MM.1S (cell line): ENCODE results near the gene EOLA1.
"Not testable (repeated sequence)": the region's sequence is repeated elsewhere in the genome, so short reads cannot be mapped to it uniquely, and the experiment has no call there.

Experiments used
- DNase-seq: peaks from one replicate; pipeline ENCODE4 v3.0.0-alpha.2; 2015
- H2AFZ ChIP-seq: fragments of 300-600 bp; sonication (generic); 2 replicates; pipeline ENCODE4 v1.6.0; 2016; ENCODE audit warnings: antibody characterized with exemption, low read length
- H3F3A ChIP-seq: fragments of 300-600 bp; sonication (generic); 2 replicates; pipeline ENCODE4 v1.6.1; 2016; ENCODE audit warnings: mild to moderate bottlenecking, antibody characterized with exemption, low read length, moderate library complexity, mixed read lengths; ENCODE audit not compliant: insufficient read depth
- H3K27ac ChIP-seq: fragments of 300-600 bp; sonication (generic); 2 replicates; pipeline ENCODE4 v1.5.1; 2016; ENCODE audit warnings: mild to moderate bottlenecking, low read length
- H3K27me3 ChIP-seq: fragments of 300-600 bp; sonication (generic); replicated peaks from 2 replicates; pipeline ENCODE4 v1.6.0; 2016; ENCODE audit warnings: low read length; ENCODE audit not compliant: insufficient read depth
- H3K36me3 ChIP-seq: fragments of 300-600 bp; sonication (generic); replicated peaks from 2 replicates; pipeline ENCODE4 v1.6.1; 2016; ENCODE audit warnings: mild to moderate bottlenecking, low read length, mixed read lengths; ENCODE audit not compliant: insufficient read depth
- H3K4me1 ChIP-seq: fragments of 300-600 bp; sonication (generic); 2 replicates; pipeline ENCODE4 v1.6.1; 2016; ENCODE audit warnings: low read length, mixed read lengths
- H3K4me2 ChIP-seq: fragments of 300-600 bp; sonication (generic); 2 replicates; pipeline ENCODE4 v1.6.0; 2016; ENCODE audit warnings: low read depth, low read length
- H3K4me3 ChIP-seq: fragments of 300-600 bp; sonication (generic); 2 replicates; pipeline ENCODE4 v1.5.1; 2016; ENCODE audit warnings: low read length, mixed read lengths
- H3K79me2 ChIP-seq: fragments of 300-600 bp; sonication (generic); 2 replicates; pipeline ENCODE4 v1.6.1; 2016; ENCODE audit warnings: mixed run types, low read length, mixed read lengths
- H3K9ac ChIP-seq: fragments of 300-600 bp; sonication (generic); 2 replicates; pipeline ENCODE4 v1.6.1; 2016; ENCODE audit warnings: low read length, mixed read lengths
- H3K9me2 ChIP-seq: fragments of 300-600 bp; sonication (generic); replicated peaks from 2 replicates; pipeline ENCODE4 v1.6.1; 2016; ENCODE audit warnings: mild to moderate bottlenecking, low read length, mixed read lengths; ENCODE audit not compliant: insufficient read depth
- H3K9me3 ChIP-seq: fragments of 300-600 bp; sonication (generic); replicated peaks from 2 replicates; pipeline ENCODE4 v1.6.1; 2016; ENCODE audit warnings: mild to moderate bottlenecking, low read length, mixed read lengths; ENCODE audit not compliant: insufficient read depth
- H4K20me1 ChIP-seq: fragments of 300-600 bp; sonication (generic); 2 replicates; pipeline ENCODE4 v1.6.1; 2016; ENCODE audit warnings: mild to moderate bottlenecking, low read length, moderate library complexity, mixed read lengths; ENCODE audit not compliant: insufficient read depth
- EZH2 ChIP-seq: fragments of 300-600 bp; sonication (generic); optimal IDR thresholded peaks from 2 replicates; pipeline ENCODE3; 2017; ENCODE audit warnings: low read depth, mild to moderate bottlenecking, antibody characterized with exemption, low read length, mixed read lengths
- EZH2phosphoT487 ChIP-seq: fragments of 300-600 bp; sonication (generic); IDR thresholded peaks from 2 replicates; pipeline ENCODE4 v1.6.1; 2018; ENCODE audit warnings: antibody characterized with exemption, low read length
- TF ChIP-seq, protein P1 (sequence below): fragments of 300-600 bp; sonication (generic); IDR thresholded peaks from 2 replicates; pipeline ENCODE4 v1.5.1; 2016; ENCODE audit warnings: antibody characterized with exemption, low read length, mixed read lengths

EOLA1 gene

DNA sequence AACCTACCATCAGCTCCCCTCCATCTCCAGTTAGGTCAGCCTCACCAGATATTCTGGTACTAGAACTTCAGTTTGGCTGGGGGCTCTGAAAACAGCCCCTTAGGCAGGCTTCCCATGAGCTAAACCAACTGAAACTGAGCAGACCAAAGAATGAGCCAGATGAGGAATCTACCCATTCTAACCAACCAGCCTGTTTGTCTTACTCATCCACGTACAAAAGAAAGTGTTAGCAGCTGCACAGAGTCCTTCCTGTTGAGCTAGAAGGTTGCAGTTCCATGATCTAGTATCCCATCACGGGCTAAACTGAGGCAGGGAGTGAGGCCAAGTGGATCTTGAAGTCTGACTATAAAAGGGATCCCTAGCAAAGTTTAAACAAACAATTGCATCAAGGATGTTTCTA lies 29.0 kb downstream of the EOLA1 start:
- Histone ChIP-seq H3F3A (no peaks in the 10 kb centered on the region), H3K9me2 (no peaks in the 10 kb centered on the region), H3K36me3 (no peaks in the 10 kb centered on the region), H3K9ac (no peak overlapping the region), H3K27ac (no peak overlapping the region), H3K79me2 (no peaks in the 10 kb centered on the region), H4K20me1 (no peaks in the 10 kb centered on the region), H3K27me3 (no peaks in the 10 kb centered on the region), H3K4me3 (no peak overlapping the region), H3K4me1 (no peaks in the 10 kb centered on the region), H2AFZ (no peak overlapping the region), H3K4me2 (no peak overlapping the region), H3K9me3 (no peaks in the 10 kb centered on the region)
- TF ChIP-seq EZH2, result no peak
- DNase-seq, result no peak

DNA sequence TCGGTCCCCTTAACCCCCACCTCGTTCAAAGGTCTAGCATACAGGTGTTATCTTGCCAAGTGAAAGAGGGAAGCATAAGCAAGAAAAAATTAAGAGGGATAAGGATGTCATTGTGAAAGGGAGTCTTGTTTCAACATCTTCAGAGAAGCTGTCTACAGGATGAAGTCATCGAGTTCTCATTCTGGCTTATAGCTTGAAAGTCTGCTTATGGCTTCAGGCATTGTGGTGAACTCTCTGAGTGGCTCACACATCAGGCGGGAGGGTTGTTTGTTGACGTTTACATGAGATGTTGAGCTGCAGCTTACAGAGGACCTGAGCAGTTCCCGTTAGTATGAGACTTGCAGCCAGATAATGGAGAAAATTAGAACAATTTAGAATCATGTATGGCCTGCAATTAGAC lies 29.9 kb downstream of the EOLA1 start:
- Histone ChIP-seq H4K20me1 (no peaks in the 10 kb centered on the region), H3K27ac (no peak overlapping the region), H3K4me3 (no peak overlapping the region), H3K9me2 (no peaks in the 10 kb centered on the region), H2AFZ (no peak overlapping the region), H3K27me3 (no peaks in the 10 kb centered on the region), H3K4me2 (no peak overlapping the region), H3K79me2 (no peaks in the 10 kb centered on the region), H3K36me3 (no peaks in the 10 kb centered on the region), H3K9me3 (no peaks in the 10 kb centered on the region), H3F3A (no peaks in the 10 kb centered on the region), H3K9ac (no peak overlapping the region), H3K4me1 (no peaks in the 10 kb centered on the region)
- no peak for DNase-seq
- TF ChIP-seq EZH2phosphoT487, result no peak
- TF ChIP-seq, protein P1, sequence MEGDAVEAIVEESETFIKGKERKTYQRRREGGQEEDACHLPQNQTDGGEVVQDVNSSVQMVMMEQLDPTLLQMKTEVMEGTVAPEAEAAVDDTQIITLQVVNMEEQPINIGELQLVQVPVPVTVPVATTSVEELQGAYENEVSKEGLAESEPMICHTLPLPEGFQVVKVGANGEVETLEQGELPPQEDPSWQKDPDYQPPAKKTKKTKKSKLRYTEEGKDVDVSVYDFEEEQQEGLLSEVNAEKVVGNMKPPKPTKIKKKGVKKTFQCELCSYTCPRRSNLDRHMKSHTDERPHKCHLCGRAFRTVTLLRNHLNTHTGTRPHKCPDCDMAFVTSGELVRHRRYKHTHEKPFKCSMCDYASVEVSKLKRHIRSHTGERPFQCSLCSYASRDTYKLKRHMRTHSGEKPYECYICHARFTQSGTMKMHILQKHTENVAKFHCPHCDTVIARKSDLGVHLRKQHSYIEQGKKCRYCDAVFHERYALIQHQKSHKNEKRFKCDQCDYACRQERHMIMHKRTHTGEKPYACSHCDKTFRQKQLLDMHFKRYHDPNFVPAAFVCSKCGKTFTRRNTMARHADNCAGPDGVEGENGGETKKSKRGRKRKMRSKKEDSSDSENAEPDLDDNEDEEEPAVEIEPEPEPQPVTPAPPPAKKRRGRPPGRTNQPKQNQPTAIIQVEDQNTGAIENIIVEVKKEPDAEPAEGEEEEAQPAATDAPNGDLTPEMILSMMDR, result no peak
- no peak for TF ChIP-seq EZH2

DNA sequence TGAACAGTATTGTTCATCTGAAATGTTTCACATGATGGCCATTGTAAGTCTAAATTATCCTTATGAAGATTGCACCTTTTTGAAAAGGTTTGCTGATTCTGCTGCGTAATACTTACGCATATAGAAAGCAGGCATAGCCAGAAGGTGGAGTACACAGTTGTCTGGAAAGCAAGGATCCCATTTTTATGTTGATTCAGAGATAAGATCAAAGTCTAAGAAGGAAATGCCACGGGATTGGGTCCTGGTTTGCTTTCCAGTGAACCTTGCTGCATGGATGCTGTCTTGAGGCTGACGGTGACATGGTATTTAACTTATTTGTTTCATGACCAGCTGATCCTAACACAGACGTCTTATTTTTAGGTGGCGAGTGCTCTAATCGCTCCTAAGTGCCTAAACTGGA lies 31.0 kb downstream of the EOLA1 start:
- no peak overlapping the region for H2AFZ ChIP-seq
- no peak overlapping the region for H3K9ac ChIP-seq

DNA sequence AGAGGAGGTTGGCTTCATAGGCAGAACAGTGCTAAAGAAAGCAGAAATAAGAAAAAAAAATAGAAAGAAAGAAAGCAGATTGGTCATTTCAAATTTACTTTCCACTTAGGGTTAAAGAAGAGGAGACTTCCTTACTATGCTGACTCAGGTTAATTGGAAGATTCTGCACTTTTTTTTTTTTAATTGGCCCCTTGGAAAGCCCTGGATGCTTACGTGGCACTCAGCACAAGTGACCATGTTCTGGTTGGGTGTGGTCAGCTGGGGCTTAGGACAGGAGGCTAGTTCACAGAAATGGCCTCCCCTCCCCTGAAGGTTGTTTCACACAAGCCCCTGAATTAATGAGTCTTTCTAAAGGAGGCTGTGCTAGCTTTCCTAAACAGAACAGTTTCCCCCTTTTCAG lies 31.9 kb downstream of the EOLA1 start:
- Histone ChIP-seq H3K4me2 (no peak overlapping the region), H2AFZ (no peak overlapping the region), H3K27ac (no peak overlapping the region), H3K4me3 (no peak overlapping the region), H3K4me1 (no peaks in the 10 kb centered on the region), H3K9me3 (no peaks in the 10 kb centered on the region), H3K36me3 (no peaks in the 10 kb centered on the region), H3K9me2 (no peaks in the 10 kb centered on the region), H3K9ac (no peak overlapping the region), H3K27me3 (no peaks in the 10 kb centered on the region), H3F3A (no peaks in the 10 kb centered on the region), H4K20me1 (no peaks in the 10 kb centered on the region), H3K79me2 (no peaks in the 10 kb centered on the region)
- DNase-seq, result no peak
- no peak for TF ChIP-seq EZH2phosphoT487
- TF ChIP-seq, protein P1, result no peak
- TF ChIP-seq EZH2, result no peak

More for the DNA sequence above, 31.0 kb downstream of the EOLA1 start:
- no peaks in the 10 kb centered on the region for H3K36me3 ChIP-seq
- no peaks in the 10 kb centered on the region for H3K79me2 ChIP-seq
- H3K9me2 ChIP-seq, result no peaks in the 10 kb centered on the region
- no peak overlapping the region for H3K27ac ChIP-seq
- no peak overlapping the region for H3K4me2 ChIP-seq
- H3K4me1 ChIP-seq, result no peaks in the 10 kb centered on the region
- H4K20me1 ChIP-seq, result no peaks in the 10 kb centered on the region
- H3F3A ChIP-seq, result no peaks in the 10 kb centered on the region
- no peak for DNase-seq
- TF ChIP-seq EZH2, result no peak
- TF ChIP-seq, protein P1, result no peak
- TF ChIP-seq EZH2phosphoT487, result no peak
- H3K9me3 ChIP-seq, result no peaks in the 10 kb centered on the region
- no peak overlapping the region for H3K4me3 ChIP-seq
- no peaks in the 10 kb centered on the region for H3K27me3 ChIP-seq

DNA sequence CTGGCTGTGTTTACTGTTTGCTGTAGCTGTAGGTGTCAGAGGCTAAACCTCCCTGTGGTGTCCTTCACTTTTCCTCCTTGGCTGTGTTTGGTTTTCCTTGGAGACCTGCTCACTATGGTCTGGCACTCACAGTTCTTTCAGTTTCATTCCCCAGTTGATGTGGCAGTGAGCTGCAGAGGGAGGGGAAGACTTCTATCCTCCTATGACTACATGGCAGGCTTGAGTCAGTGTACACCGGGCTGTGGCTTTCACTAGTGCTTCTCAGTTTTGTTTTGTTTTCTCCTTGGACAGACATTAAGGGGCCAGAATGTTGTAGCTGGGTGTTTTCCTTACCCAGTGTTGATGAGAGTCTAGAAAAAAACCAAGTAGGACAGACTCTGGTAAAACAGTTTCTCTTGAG lies 32.6 kb downstream of the EOLA1 start:
- not testable (repeated sequence) for H4K20me1 ChIP-seq, H2AFZ ChIP-seq, H3K27me3 ChIP-seq, H3F3A ChIP-seq, H3K27ac ChIP-seq, H3K9me2 ChIP-seq, H3K9me3 ChIP-seq, H3K36me3 ChIP-seq, H3K4me3 ChIP-seq, H3K79me2 ChIP-seq, H3K9ac ChIP-seq, H3K4me1 ChIP-seq, H3K4me2 ChIP-seq, DNase-seq

DNA sequence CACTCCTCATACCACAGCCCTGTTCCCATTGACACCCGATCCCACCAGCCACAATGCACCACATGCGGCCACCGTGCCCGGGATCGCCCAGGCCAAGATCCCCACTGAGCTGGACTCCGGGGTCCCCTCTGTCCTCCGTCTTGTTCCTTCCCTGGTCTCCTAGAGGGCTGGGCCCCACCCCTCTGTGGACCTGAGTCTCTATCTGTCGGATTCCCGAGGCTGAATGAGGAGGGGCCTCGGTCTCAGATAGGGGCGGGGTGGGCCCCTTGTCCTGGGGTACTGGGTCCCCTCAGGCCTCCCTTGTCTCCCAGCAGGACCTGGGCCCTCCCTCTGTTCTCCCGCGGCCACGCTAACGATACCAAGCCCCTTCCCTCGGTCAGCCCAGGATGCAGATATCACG lies 44.8 kb downstream of the EOLA1 start:
- not testable (repeated sequence) for H3K9me2 ChIP-seq

More for the DNA sequence above, 44.8 kb downstream of the EOLA1 start:
- not testable (repeated sequence) for H3F3A ChIP-seq, H3K79me2 ChIP-seq, DNase-seq, H4K20me1 ChIP-seq, H3K4me2 ChIP-seq, H3K4me1 ChIP-seq, H3K4me3 ChIP-seq, H3K27me3 ChIP-seq, H3K9ac ChIP-seq, H3K9me3 ChIP-seq, H2AFZ ChIP-seq, H3K36me3 ChIP-seq, H3K27ac ChIP-seq
